ENCODE data around the gene SDK1. TPM values are rescaled to one million over a fixed set of nuclear protein-coding genes. Genes with fewer than 3 reads are reported as not detected.

Gene SDK1
- total RNA-seq, 4 donors from 2014 or later = 1.2 to 1.8 (median 1.5) TPM

DNA sequence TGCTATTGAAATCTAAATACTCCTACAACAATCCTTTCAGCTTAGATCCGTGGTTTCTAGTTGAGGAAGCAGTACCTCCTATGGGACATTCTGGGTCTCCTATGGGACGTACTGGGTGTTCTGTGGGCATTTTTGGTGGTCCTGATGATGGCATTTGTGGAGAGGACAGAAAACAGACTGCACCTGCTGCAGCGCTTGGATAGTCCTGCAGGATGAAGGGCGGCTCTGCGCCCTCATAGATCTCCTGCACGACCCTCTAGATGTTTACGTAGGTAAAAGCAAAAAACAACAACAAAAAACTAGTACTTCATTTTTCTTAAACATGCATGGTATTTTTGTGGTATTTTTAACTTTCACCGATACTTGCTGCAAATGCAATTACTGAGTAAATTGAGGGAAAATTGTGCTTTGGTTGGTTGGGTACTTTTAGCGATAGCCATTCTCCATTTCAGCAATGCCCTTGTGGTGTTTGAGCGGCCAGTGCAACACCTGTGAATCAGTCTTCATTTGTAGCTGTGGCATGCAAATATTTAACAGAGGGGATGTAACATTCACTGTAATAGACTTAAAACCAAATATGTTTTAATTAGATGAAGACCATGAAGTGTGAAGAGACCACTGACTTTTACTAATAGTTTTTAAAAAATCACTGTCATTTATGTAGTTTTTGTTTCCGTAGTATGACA, 461.2 kb downstream of the SDK1 start:
- in situ Hi-C loops (cut with MboI; ENCODE audit: low sequenced_read_pairs in 4 of 4) (no loop called here), intact Hi-C loops (cut with DNase I; ENCODE audit: low total_unique reads) (no loop called here)
- ATAC-seq (no peak), DNase-seq (no peak)
- Histone ChIP-seq H3K4me1 (no peaks in the 10 kb centered on the region), H3K4me3 (no peak overlapping the region), H3K9me3 (no peaks in the 10 kb centered on the region), H3K36me3 (no peaks in the 10 kb centered on the region), H3K27me3 (no peaks in the 10 kb centered on the region), H3K27ac (no peak overlapping the region)
- TF ChIP-seq, protein P1, sequence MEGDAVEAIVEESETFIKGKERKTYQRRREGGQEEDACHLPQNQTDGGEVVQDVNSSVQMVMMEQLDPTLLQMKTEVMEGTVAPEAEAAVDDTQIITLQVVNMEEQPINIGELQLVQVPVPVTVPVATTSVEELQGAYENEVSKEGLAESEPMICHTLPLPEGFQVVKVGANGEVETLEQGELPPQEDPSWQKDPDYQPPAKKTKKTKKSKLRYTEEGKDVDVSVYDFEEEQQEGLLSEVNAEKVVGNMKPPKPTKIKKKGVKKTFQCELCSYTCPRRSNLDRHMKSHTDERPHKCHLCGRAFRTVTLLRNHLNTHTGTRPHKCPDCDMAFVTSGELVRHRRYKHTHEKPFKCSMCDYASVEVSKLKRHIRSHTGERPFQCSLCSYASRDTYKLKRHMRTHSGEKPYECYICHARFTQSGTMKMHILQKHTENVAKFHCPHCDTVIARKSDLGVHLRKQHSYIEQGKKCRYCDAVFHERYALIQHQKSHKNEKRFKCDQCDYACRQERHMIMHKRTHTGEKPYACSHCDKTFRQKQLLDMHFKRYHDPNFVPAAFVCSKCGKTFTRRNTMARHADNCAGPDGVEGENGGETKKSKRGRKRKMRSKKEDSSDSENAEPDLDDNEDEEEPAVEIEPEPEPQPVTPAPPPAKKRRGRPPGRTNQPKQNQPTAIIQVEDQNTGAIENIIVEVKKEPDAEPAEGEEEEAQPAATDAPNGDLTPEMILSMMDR (IDR thresholded peaks at IDR 0.05 in 4 of 5, conservative IDR thresholded peaks at IDR 0.05 in 1 of 5) = no peak
- TF ChIP-seq POLR2A (IDR thresholded peaks at IDR 0.05) = no peak

DNA sequence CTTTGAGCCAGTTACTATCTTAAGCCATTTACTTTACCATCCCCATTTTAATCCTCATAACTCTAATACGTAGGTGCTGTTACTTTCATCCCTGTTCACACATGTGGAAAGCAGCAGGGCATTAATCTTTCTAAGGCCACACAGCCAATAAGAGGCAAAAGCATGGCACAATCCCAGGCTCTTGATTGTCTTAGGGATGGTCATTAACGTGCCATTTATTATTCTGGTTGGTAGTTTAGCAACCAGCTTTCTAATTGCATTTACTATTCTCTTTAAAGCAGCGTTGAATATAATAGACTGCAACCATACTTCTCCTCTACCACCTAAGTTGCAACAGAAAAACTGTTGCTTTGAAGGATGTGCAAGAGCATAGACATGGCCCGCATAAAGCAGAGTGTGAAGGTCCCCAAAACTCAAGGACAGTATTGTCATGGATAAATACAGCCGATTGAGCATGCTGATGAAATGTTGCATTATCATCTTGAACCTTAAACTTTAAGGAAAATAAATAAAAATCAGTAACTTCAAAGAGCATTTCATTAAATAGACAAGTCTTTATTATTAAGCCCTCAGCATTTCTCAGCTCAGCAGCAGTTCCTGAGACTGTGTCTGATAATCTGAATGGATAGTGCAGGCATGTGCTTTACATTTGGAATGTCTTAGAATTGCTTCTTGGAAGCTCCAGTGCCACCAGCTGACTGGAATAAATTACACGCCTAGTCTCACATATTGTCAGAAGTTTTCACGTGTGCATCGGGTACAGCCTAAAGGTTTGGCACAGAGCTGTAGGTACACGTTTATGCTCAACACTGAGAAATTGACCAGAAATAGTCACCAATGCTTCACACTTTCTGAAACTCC, 467.1 kb downstream of the SDK1 start:
- H3K36me3 ChIP-seq = no peaks in the 10 kb centered on the region
- H3K27ac ChIP-seq = no peak overlapping the region
- ATAC-seq = no peak
- in situ Hi-C loops (cut with MboI; ENCODE audit: low sequenced_read_pairs in 4 of 4) (no loop called here), intact Hi-C loops (cut with DNase I; ENCODE audit: low total_unique reads) (no loop called here)
- no peak overlapping the region for H3K4me3 ChIP-seq
- TF ChIP-seq, protein P1 (IDR thresholded peaks at IDR 0.05 in 4 of 5, conservative IDR thresholded peaks at IDR 0.05 in 1 of 5) = no peak
- TF ChIP-seq POLR2A (IDR thresholded peaks at IDR 0.05) = no peak
- H3K4me1 ChIP-seq = no peaks in the 10 kb centered on the region
- no peak for DNase-seq
- H3K27me3 ChIP-seq = no peaks in the 10 kb centered on the region
- H3K9me3 ChIP-seq = no peaks in the 10 kb centered on the region

DNA sequence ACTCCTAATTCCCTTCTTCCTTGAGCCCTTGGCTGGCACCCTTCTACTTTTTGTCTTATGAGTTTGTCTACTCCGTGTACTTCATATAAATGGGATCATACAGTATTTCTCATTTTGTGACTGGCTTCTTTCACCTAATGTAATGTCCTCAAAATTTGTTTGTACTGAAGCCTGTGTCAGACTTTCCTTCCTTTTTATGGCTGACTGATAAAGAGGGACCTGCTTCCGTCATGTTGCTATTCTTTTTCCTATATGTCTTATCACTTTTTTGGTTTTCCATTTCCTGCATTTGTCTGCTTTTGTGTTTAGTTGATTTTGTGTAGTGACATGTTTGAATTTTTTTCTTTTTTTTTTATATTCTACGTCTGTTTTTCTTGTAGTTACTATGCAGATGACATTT, 470.9 kb downstream of the SDK1 start:
- ATAC-seq (no peak), DNase-seq (no peak)
- intact Hi-C loops (cut with DNase I; ENCODE audit: low total_unique reads) (no loop called here), in situ Hi-C loops (cut with MboI; ENCODE audit: low sequenced_read_pairs in 4 of 4) (no loop called here)
- no peak overlapping the region for H3K27ac ChIP-seq
- H3K27me3 ChIP-seq = no peaks in the 10 kb centered on the region
- H3K9me3 ChIP-seq = no peaks in the 10 kb centered on the region
- H3K4me3 ChIP-seq = no peak overlapping the region
- H3K36me3 ChIP-seq = no peaks in the 10 kb centered on the region
- no peaks in the 10 kb centered on the region for H3K4me1 ChIP-seq
- TF ChIP-seq, protein P1 (IDR thresholded peaks at IDR 0.05 in 4 of 5, conservative IDR thresholded peaks at IDR 0.05 in 1 of 5) = no peak
- no peak for TF ChIP-seq POLR2A (IDR thresholded peaks at IDR 0.05)

DNA sequence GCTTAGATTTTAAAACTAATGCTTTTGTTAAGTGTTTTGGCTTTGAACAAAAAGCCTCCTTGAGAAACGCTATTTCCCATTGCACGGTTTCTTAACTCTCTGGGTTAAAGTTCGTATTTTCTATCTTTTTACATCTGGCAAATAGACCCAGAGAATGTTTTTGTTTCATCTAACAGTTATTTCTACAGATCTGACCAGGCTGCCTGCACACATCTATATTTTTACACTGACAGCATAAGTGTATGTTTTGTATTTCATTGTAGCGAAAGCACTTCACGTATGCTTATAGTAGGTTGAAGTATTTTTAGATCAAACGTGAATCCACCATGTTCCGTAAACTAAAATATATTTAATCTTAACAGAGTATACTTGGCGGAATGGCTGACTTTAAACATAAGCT, 477.3 kb downstream of the SDK1 start:
- intact Hi-C loops (cut with DNase I; ENCODE audit: low total_unique reads) (no loop called here), in situ Hi-C loops (cut with MboI; ENCODE audit: low sequenced_read_pairs in 4 of 4) (no loop called here)
- no peaks in the 10 kb centered on the region for H3K4me1 ChIP-seq
- TF ChIP-seq POLR2A (IDR thresholded peaks at IDR 0.05) = no peak
- TF ChIP-seq, protein P1 (IDR thresholded peaks at IDR 0.05 in 4 of 5, conservative IDR thresholded peaks at IDR 0.05 in 1 of 5) = no peak
- no peak overlapping the region for H3K27ac ChIP-seq
- peaks cover 0 to 9% (median 0%) of the 10 kb centered on the region in 3 donors for H3K9me3 ChIP-seq
- ATAC-seq = no peak
- no peak for DNase-seq
- H3K4me3 ChIP-seq = no peak overlapping the region
- no peaks in the 10 kb centered on the region for H3K27me3 ChIP-seq
- H3K36me3 ChIP-seq = no peaks in the 10 kb centered on the region
